HEK293T (cell line): ENCODE results near the gene CD8B2.

ENCODE experiments used
- CTCF ChIA-PET: fragments of 350-600 bp; formaldehyde crosslinking; extraction: SDS; loops from one replicate; lab custom pipeline; 2021; ENCODE audit warnings: antibody characterized with exemption, inconsistent platforms; lab: Yijun Ruan, JAX
- POLR2A ChIA-PET: fragments of 350-600 bp; formaldehyde crosslinking; extraction: SDS; loops from one replicate; lab custom pipeline; 2020; ENCODE audit warnings: antibody characterized with exemption, inconsistent platforms; lab: Yijun Ruan, JAX
- DNase-seq: peaks from one replicate; pipeline ENCODE4 v3.0.0; 2012; ENCODE audit warnings: mixed read lengths; ENCODE audit errors: extremely low spot score
- ARNT ChIP-seq: fragments of 450-650 bp; IDR thresholded peaks from 2 replicates; pipeline ENCODE4 v1.6.1; 2017; ENCODE audit warnings: mild to moderate bottlenecking
- BHLHE40 ChIP-seq: fragments of 450-650 bp; IDR thresholded peaks from 2 replicates; pipeline ENCODE4 v1.6.1; 2016; ENCODE audit warnings: mild to moderate bottlenecking, moderate library complexity, borderline replicate concordance
- CTBP1 ChIP-seq: fragments of 450-650 bp; IDR thresholded peaks from 2 replicates; pipeline ENCODE4 v1.6.1; 2016; ENCODE audit warnings: borderline replicate concordance
- ELF4 ChIP-seq: fragments of 450-650 bp; IDR thresholded peaks from 2 replicates; pipeline ENCODE4 v1.6.1; 2017; ENCODE audit warnings: antibody characterized with exemption
- FOXA1 ChIP-seq: fragments of 450-650 bp; IDR thresholded peaks from 2 replicates; pipeline ENCODE4 v1.6.1; 2016; ENCODE audit warnings: mild to moderate bottlenecking
- FOXK2 ChIP-seq: fragments of 450-650 bp; IDR thresholded peaks from 2 replicates; pipeline ENCODE4 v1.6.1; 2016; ENCODE audit warnings: mild to moderate bottlenecking
- FOXM1 ChIP-seq: fragments of 450-650 bp; IDR thresholded peaks from 2 replicates; pipeline ENCODE4 v1.6.1; 2017; ENCODE audit warnings: mild to moderate bottlenecking, borderline replicate concordance
- HDGF ChIP-seq: fragments of 450-650 bp; IDR thresholded peaks from 2 replicates; pipeline ENCODE4 v1.6.1; 2017; ENCODE audit warnings: antibody characterized with exemption, borderline replicate concordance
- L3MBTL2 ChIP-seq: fragments of 450-650 bp; conservative IDR thresholded peaks from 2 replicates; pipeline ENCODE4 v1.6.1; 2016; ENCODE audit warnings: mild to moderate bottlenecking
- LEF1 ChIP-seq: fragments of 450-650 bp; IDR thresholded peaks from 2 replicates; pipeline ENCODE4 v1.6.1; 2017; ENCODE audit warnings: mild to moderate bottlenecking, borderline replicate concordance
- NFRKB ChIP-seq: fragments of 450-650 bp; IDR thresholded peaks from 2 replicates; pipeline ENCODE4 v1.6.1; 2016; ENCODE audit warnings: mild to moderate bottlenecking, moderate library complexity
- SP1 ChIP-seq: fragments of 450-650 bp; IDR thresholded peaks from 2 replicates; pipeline ENCODE4 v1.6.1; 2017
- SUZ12 ChIP-seq: fragments of 450-650 bp; IDR thresholded peaks from 2 replicates; pipeline ENCODE4 v1.6.1; 2016; ENCODE audit warnings: mild to moderate bottlenecking
- TARDBP ChIP-seq: fragments of 450-650 bp; IDR thresholded peaks from 2 replicates; pipeline ENCODE4 v1.6.1; 2016
- ZNF384 ChIP-seq: fragments of 450-650 bp; IDR thresholded peaks from 2 replicates; pipeline ENCODE4 v1.6.1; 2016
- TF ChIP-seq, protein P1 (sequence below): fragments of 450-650 bp; IDR thresholded peaks from 2 replicates; pipeline ENCODE4 v1.6.1; 2016

CD8B2 gene

DNA sequence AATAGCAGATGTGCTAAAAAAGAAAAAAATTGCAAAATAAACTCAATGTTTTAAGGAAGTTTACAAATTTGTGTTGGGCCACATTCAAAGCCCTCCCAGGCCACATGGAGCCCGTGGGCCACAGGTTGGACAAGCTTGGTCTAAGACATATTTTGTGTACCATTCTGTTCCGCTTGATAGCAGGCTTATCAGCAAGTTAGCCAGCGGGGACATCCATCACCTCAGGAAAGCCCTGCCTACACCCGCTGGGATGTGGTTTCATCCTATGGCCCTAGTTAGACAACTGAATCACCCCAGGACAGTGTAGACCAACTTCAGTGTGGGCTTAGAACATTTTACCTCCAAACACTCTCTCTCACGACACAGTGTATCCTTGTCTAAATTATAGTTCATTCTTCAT is 32.6 kb downstream of the CD8B2 start:
- TF ChIP-seq ZNF384, result no peak
- POLR2A ChIA-PET, result no interaction called here
- no peak for DNase-seq
- CTCF ChIA-PET, result no interaction called here

DNA sequence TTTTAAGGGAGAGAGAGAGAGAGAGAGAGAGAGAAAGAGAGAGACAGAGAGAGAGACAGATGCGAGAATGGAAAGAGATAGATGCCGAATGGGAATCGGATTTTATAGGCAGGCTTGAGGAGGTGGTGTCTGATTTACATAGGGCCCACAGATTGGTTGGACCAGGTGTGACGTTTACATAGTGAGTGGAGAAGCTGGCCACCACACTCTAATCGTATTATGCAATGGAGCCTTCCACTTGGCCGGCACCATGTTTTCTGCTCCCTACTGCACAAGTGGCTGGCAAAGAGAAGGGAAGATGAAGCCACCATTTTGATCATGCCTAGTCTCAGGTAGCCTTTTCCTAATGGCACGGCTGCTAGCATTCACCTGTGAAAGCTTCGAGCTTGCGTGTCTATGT is 33.9 kb downstream of the CD8B2 start:
- CTCF ChIA-PET, result no interaction called here
- TF ChIP-seq L3MBTL2 (no peak), ELF4 (no peak)
- no peak for DNase-seq
- POLR2A ChIA-PET, result no interaction called here

DNA sequence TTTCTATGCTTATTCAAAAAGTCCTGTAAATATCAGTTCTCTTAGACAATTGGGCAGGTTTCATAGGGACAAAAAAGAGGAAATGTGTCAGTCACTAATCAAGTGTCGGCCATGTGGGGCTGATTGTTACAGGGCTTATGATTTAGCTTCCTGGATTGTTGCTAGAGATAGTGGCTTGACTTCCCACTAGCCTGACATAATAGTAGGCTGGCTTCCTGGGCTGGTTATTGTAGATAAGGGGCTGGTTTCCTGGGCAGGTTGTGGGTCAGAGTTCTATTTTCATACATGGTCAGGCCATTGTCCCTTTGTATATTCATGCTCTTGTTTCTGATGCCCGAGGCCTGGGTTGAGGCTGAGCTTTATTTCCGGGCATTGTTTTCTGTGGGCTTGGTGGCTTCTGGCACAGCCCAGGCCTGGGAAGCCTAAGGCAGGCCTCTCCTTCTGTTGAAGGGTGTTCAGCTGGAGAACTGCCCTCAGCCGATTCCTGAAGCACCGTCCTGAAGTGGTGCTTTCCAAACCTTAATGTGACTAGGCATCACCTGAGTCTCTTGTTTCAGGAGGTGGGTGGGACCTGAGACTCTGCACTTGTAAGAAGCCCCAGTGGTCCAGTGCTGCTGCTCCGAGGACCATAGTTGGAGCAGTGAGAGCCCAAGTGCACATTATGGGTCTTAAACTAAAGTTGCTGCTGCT is 37.0 kb downstream of the CD8B2 start:
- DNase-seq, result no peak
- CTCF ChIA-PET, result no interaction called here
- POLR2A ChIA-PET, result no interaction called here
- no peak for TF ChIP-seq ZNF384
- TF ChIP-seq L3MBTL2, result no peak
- no peak for TF ChIP-seq LEF1
- TF ChIP-seq TARDBP, result no peak
- no peak for TF ChIP-seq BHLHE40
- TF ChIP-seq HDGF, result no peak
- TF ChIP-seq FOXK2, result no peak
- TF ChIP-seq FOXM1, result no peak
- TF ChIP-seq, protein P1, sequence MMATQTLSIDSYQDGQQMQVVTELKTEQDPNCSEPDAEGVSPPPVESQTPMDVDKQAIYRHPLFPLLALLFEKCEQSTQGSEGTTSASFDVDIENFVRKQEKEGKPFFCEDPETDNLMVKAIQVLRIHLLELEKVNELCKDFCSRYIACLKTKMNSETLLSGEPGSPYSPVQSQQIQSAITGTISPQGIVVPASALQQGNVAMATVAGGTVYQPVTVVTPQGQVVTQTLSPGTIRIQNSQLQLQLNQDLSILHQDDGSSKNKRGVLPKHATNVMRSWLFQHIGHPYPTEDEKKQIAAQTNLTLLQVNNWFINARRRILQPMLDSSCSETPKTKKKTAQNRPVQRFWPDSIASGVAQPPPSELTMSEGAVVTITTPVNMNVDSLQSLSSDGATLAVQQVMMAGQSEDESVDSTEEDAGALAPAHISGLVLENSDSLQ, result no peak
- no peak for TF ChIP-seq SP1
- TF ChIP-seq ARNT, result no peak
- no peak for TF ChIP-seq NFRKB
- no peak for TF ChIP-seq FOXA1
- TF ChIP-seq SUZ12, result no peak
- no peak for TF ChIP-seq ELF4
- TF ChIP-seq CTBP1, result no peak

DNA sequence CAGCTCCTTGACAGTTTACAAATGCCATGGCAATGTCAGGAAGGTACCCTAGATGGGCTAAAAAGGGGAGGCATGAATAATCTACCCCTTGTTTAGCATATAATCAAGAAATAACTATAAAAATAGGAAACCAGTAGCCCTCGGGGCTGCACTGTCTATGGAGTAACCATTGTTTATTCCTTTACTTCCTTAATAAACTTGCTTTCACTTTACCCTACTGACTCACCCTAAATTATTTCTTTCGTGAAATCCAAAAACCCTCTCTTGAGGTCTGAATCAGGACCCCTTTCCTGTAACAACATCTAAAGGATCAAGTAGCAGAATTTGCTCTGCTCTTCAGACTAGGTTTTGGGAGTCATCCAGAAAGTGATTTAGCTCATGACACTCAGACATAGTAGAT is 43.7 kb downstream of the CD8B2 start:
- no peak for TF ChIP-seq ZNF384
- TF ChIP-seq BHLHE40, result no peak
- no peak for TF ChIP-seq ARNT
- no peak for TF ChIP-seq NFRKB
- no peak for TF ChIP-seq L3MBTL2
- no peak for TF ChIP-seq FOXK2
- TF ChIP-seq FOXM1, result no peak
- no peak for TF ChIP-seq TARDBP
- TF ChIP-seq, protein P1, result no peak
- no peak for TF ChIP-seq HDGF
- TF ChIP-seq LEF1, result no peak
- TF ChIP-seq ELF4, result no peak
- TF ChIP-seq CTBP1, result no peak
- no peak for DNase-seq
- POLR2A ChIA-PET, result no interaction called here
- CTCF ChIA-PET, result no interaction called here

DNA sequence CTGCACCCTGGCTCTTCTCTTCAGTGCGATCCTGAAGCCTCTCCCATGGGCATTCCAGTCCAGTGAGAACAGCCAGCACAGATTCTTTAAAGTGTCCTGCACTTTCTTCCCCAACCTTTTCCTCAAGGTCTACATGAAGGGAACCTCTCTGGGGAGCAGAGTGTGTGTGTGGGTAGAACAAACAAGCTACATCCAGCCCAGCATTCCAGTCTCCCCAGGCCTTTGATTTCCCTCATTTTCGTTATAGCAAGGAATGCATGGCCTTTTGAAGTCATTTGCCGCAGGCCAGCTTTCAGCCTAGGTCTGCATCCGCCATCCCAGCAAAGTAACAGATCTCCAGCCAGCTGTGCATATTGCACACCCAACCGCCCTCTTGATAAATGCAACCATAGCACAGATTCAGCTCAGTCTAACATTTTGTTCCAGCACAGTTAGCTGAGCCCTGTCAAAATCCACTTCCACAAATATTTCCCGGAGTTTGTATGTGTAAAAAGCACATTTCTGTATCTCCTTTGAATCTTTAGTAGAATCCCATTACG is 44.6 kb downstream of the CD8B2 start:
- no peak for DNase-seq
- POLR2A ChIA-PET, result no interaction called here

DNA sequence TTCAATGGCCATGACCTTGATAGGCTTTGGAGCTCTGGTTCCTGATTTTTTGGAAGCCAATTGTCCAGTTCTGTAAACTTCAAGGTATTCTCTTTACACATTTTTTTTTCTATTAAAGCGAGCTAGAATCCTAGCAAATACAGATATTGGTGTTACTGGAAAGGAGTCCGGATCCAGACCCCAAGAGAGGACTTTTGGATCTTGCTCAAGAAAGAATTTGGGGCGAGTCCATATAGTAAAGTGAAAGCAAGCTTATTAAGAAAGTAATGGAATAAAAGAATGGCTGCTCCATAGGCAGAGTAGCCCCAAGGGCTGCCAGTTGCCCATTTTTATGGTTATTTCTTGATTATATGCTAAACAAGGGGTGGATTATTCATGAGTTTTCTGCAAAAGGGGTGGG is 45.1 kb downstream of the CD8B2 start:
- TF ChIP-seq FOXM1, result no peak
- no peak for TF ChIP-seq FOXK2
- TF ChIP-seq CTBP1, result no peak
- TF ChIP-seq BHLHE40, result no peak
- TF ChIP-seq HDGF, result no peak
- TF ChIP-seq FOXA1, result no peak
- TF ChIP-seq ZNF384, result no peak
- TF ChIP-seq, protein P1, result no peak
- TF ChIP-seq TARDBP, result no peak
- CTCF ChIA-PET, result interaction anchor here (0.7 kb wide), 1 partner anchor 428 kb away, joined by 5 read pairs; no protein-coding TSS in a partner anchor
- POLR2A ChIA-PET, result interaction anchor here (0.6 kb wide), 1 partner anchor 1134 kb away, joined by 3 read pairs; no protein-coding TSS in a partner anchor
- no peak for DNase-seq

More for the DNA sequence above, 44.6 kb downstream of the CD8B2 start:
- TF ChIP-seq, protein P1, result no peak
- TF ChIP-seq LEF1, result no peak
- no peak for TF ChIP-seq L3MBTL2
- no peak for TF ChIP-seq CTBP1
- TF ChIP-seq SP1, result no peak
- TF ChIP-seq ZNF384, result no peak
- TF ChIP-seq HDGF, result no peak
- no peak for TF ChIP-seq BHLHE40
- no peak for TF ChIP-seq FOXA1
- no peak for TF ChIP-seq FOXM1
- TF ChIP-seq SUZ12, result no peak
- CTCF ChIA-PET, result interaction anchor here (0.7 kb wide), 1 partner anchor 427 kb away, joined by 5 read pairs; no protein-coding TSS in a partner anchor
